HEK293T (cell line): ENCODE measurements around the gene MYADML2.

Experiments used
- BHLHE40 ChIP-seq: fragments of 450-650 bp; IDR thresholded peaks from 2 replicates; pipeline ENCODE4 v1.6.1; 2016; ENCODE audit warnings: mild to moderate bottlenecking, moderate library complexity, borderline replicate concordance
- FOXA1 ChIP-seq: fragments of 450-650 bp; IDR thresholded peaks from 2 replicates; pipeline ENCODE4 v1.6.1; 2016; ENCODE audit warnings: mild to moderate bottlenecking
- L3MBTL2 ChIP-seq: fragments of 450-650 bp; conservative IDR thresholded peaks from 2 replicates; pipeline ENCODE4 v1.6.1; 2016; ENCODE audit warnings: mild to moderate bottlenecking

GRCh38 chr17:81906476-81907218, 40.4 kb downstream of the MYADML2 start:
- TF ChIP-seq BHLHE40 (no peak), L3MBTL2 (no peak), FOXA1 (no peak)
